ENCODE data around the gene MLXIP.

GRCh38 chr12:122094137-122094734, 15.7 kb downstream of the MLXIP start:
- TF ChIP-seq KDM1A (IDR thresholded peaks at IDR 0.05; ENCODE audit: borderline replicate concordance, low read length) (no peak), EP300 (IDR thresholded peaks at IDR 0.05; ENCODE audit: borderline replicate concordance in 1 of 2, low read depth in 2 of 2, low read length in 2 of 2) (no peak), CREB1 (IDR thresholded peaks at IDR 0.05) (no peak)
- TF ChIP-seq, protein P1, sequence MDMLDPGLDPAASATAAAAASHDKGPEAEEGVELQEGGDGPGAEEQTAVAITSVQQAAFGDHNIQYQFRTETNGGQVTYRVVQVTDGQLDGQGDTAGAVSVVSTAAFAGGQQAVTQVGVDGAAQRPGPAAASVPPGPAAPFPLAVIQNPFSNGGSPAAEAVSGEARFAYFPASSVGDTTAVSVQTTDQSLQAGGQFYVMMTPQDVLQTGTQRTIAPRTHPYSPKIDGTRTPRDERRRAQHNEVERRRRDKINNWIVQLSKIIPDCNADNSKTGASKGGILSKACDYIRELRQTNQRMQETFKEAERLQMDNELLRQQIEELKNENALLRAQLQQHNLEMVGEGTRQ (IDR thresholded peaks at IDR 0.05; ENCODE audit: low read length), result no peak
- TF ChIP-seq, protein P2, sequence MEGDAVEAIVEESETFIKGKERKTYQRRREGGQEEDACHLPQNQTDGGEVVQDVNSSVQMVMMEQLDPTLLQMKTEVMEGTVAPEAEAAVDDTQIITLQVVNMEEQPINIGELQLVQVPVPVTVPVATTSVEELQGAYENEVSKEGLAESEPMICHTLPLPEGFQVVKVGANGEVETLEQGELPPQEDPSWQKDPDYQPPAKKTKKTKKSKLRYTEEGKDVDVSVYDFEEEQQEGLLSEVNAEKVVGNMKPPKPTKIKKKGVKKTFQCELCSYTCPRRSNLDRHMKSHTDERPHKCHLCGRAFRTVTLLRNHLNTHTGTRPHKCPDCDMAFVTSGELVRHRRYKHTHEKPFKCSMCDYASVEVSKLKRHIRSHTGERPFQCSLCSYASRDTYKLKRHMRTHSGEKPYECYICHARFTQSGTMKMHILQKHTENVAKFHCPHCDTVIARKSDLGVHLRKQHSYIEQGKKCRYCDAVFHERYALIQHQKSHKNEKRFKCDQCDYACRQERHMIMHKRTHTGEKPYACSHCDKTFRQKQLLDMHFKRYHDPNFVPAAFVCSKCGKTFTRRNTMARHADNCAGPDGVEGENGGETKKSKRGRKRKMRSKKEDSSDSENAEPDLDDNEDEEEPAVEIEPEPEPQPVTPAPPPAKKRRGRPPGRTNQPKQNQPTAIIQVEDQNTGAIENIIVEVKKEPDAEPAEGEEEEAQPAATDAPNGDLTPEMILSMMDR (IDR thresholded peaks at IDR 0.05; ENCODE audit: control extremely low read depth in 1 of 3, insufficient read depth in 1 of 3, low read depth in 1 of 3, low read length in 3 of 3), result no peak
